ENCODE measurements around the gene CTNNA3.

The CTNNA3 gene

GRCh38 chr10:66627156-66627555, 1068.8 kb downstream of the CTNNA3 start:
- DNase-seq = peak; percentile 51

DNA sequence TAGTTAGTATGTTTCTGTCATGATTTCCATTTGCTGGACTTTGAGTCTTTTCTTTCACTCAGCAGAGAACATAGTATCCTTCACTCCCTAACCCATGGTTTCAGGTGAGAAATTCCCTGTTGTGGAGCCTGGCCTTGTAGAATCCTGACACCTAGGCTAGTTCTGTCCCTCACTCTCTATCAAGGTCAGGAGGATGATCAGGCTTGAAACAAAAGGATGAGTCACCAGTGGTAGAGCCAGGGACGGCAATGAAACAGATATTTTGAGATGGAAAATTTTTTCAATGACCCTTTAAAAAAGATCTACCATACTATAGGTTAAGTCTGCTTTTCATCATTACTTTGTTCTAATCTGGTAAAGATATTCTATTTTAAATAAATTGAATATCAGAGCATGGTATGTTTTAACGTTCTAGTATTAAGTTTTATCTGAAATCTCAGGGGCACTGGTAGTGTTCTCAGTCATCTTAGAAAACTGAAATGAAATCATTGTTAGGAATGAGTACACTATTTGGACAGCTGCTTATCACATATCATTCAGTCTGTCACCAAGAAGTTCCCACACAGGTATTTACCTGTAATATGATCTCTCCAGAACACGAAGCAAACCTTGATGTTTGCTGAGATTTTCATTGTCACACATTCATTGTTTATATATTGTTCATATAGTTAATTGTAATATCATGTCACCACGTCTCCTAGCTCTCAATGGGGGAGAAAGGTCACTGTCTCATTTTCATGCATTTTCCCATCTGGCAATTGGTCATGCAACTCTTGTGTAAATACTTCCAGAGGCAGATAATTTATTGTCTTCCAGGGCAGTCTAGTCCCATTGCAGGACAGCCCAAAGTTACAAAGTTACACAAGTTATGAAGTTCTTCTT, 1070.0 kb downstream of the CTNNA3 start:
- no peak for DNase-seq

DNA sequence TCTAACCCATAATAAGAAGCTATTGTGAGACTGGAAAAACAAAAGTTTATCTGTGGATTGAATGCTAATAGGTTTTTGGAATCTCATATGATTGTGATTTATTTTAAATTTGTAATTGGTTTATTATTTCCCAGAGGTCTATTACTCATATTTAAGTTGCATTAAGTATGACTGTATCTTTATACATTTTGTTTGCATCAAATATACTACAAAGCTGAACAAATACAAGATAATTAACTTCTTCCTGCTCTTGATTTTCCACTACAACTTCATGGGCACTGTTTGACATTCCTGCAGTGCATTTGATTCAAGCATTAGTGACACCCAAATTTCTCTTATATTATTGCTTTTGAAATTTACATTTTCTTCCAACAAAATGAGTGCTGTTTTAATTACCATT, 1073.9 kb downstream of the CTNNA3 start:
- DNase-seq = peak; percentile 8

GRCh38 chr10:66604195-66604594, 1091.8 kb downstream of the CTNNA3 start:
- DNase-seq = no peak

DNA sequence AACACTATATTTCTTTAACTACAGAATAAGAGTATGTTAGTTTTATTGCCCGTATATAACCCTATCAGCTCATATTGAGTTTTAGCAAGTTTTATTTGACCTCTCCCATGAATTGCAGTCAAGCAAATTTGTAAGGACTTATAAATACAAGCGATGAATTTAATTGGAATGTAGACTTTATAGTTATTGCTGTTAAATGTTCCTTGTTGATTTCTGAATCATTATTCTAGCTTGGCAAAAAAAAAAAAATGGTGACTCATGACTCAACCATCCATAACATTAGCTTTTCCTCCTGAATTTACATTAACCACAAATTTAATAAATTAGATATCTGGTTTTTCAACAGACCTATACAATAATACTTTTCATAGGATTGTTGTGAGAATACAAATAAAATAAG, 1104.1 kb downstream of the CTNNA3 start:
- DNase-seq = peak; percentile 74

- no peak for DNase-seq
Observed at GRCh38 chr10:66587680-66588050, 1108.3 kb downstream of the CTNNA3 start.

- no peak for DNase-seq
Observed at GRCh38 chr10:66586897-66587679, 1108.9 kb downstream of the CTNNA3 start.

- peak; percentile 5 for DNase-seq
Observed at GRCh38 chr10:66586073-66586472, 1109.9 kb downstream of the CTNNA3 start.

DNA sequence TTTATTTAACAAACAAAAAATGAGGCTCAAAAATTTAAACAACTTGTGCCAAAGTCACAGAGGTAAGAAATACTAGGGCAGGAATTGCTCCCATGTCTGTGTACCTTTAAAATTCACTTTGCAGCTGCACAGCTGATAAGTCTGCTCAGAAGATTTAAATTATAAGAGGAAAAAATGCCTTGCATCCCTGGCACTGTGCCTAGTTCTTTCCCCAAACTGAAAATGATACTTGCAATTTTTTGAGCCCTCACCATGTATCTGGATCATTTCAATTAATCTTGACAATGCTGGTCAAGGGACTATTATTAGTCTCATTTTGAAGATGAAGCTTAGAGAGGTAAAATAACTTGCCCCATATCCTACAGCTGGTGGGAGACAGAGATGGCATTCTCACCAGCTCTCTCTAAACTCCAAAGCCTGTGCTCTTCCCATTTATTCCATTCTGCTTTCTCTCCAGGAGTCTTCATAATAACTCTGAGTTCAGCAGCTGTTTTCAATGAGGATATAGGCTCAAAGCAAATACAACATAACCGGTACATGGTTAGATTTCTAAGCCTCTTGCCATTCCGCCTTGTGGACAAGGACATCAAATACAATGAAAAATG, 1120.6 kb downstream of the CTNNA3 start:
- DNase-seq = no peak

DNA sequence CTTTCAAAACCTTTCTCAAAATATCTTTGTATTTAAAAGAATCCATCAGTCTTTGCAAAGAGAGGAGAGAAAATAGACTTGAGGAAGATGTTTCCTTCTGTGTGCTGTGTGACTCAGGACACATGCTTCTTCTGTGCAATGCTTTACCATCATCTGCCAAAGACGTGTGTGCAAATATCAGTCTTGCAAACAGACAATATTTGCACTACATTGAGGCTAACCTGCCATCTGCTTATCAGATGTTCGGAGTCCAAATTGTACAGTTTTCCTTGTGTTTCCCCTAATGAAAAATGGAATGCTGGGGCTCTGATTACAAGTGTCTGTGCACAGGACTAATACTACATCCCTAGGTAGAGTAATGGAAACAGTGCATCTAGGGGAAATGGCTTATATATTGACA, 1123.3 kb downstream of the CTNNA3 start:
- no peak for DNase-seq

GRCh38 chr10:66565999-66566398, 1130.0 kb downstream of the CTNNA3 start:
- no peak for DNase-seq

- DNase-seq = peak; percentile 28
Observed at GRCh38 chr10:66564287-66564686, 1131.7 kb downstream of the CTNNA3 start.

GRCh38 chr10:66555061-66555460, 1140.9 kb downstream of the CTNNA3 start:
- DNase-seq = peak; percentile 49

- no peak for DNase-seq
Observed at GRCh38 chr10:66552331-66552730, 1143.7 kb downstream of the CTNNA3 start.

- no peak for DNase-seq
Observed at GRCh38 chr10:66550351-66550750, 1145.6 kb downstream of the CTNNA3 start.

GRCh38 chr10:66538908-66539307, 1157.1 kb downstream of the CTNNA3 start:
- no peak for DNase-seq

- no peak for DNase-seq
Observed at GRCh38 chr10:66538371-66538770, 1157.6 kb downstream of the CTNNA3 start.

DNA sequence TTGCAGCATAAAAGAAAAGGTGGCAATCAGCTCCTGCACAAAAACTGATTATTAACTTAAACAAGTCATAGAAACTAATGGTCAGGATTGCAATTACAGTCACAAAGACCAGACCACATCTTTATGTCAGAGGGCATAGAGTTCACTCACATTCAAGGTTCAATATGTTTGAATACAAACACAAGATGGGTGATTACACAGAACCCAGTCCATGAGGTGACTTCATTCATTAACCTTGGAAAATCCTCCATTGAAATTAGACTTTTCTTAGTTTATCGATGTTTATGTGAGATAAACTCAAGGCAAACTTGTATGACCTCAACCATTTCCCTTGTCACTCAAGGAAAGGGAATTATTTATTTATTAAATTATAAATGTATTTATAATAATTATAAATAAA, 1158.8 kb downstream of the CTNNA3 start:
- DNase-seq = no peak

DNA sequence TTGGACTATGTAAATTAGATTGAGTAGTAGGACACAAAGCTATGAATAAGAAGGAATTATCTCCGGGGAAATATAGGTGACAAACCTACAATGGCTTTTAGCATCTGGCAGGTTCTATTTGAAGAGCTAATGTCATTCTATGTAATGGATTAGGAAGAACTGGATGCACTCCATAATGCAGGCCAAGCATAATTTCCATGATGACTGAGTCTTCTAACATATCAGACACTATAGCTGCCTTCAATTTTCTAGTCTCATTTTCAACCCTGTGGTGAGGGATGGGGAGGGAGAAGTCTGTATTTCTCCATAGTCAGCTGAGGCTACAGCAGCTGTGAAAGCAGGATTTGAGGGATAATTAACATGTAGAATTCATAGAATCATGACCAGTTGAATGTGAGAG, 1160.6 kb downstream of the CTNNA3 start:
- DNase-seq = no peak

DNA sequence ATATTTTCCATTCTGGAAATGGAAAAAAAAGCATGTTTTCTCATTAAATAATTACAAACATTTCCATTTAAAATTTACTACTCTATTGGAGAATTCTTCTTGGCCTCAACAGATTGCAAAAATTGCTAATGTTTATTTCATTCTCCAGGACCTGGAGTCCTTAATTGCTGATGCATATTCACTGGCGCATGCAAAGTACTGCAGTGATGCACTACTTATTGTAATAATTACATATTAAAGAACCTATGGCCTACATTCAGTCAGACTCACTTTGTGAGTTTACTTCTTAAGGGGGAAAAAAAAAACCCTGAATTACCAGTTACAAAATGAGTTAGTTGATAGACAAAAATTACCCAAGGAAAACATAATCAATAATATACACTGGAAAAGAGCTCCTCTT, 1161.1 kb downstream of the CTNNA3 start:
- DNase-seq = no peak

DNA sequence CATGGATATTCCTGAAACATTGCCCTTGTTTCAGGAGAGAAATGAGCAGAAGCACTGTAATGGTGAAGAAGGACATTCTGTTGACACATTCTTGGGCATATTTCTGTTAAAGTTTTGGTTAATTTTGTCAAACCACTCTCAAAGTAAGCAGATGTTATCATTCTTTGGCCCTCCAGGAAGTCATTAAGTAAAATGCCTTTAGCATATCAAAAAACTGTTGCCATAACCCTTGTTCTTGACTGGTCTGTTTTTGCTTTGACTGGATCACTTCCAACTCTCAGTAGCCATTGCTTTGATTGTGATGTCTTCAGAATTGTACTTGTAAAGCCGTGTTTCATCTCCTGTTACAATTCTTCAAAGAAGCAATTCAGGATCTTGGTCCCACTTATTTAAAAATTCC, 1174.5 kb downstream of the CTNNA3 start:
- DNase-seq = peak; percentile 35

GRCh38 chr10:66519616-66520015, 1176.4 kb downstream of the CTNNA3 start:
- no peak for DNase-seq

DNA sequence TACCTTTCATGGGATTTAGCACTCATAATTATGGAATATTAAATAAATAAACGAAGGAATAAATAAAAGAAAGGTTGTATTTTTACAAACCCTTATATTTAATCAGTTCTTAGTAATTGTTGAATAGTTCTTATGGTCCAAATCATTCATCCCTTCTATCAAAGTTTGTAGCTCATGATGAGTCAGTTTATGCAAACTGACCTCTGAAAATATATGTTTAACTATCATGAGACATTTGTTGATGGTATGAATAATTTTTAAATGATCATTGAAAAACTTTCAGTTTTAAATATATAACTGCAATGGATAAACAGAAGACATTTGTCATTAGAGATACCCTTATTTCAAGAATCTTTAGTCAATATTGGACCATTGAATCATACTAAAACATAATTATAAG, 1181.3 kb downstream of the CTNNA3 start:
- DNase-seq = no peak

- no peak for DNase-seq
Observed at GRCh38 chr10:66513504-66513903, 1182.5 kb downstream of the CTNNA3 start.

Data from fibroblast of skin of back (primary cell).